ENCODE measurements around the gene OXTR. TPM values are rescaled to one million over a fixed set of nuclear protein-coding genes. Genes with fewer than 3 reads are reported as not detected.

Gene OXTR
- total and polyA plus RNA-seq, 2 of the 13 experiments (the other 11 are each of a cell fraction or from before 2014, with no cell fraction given) = 0.36 to 0.95 TPM

DNA sequence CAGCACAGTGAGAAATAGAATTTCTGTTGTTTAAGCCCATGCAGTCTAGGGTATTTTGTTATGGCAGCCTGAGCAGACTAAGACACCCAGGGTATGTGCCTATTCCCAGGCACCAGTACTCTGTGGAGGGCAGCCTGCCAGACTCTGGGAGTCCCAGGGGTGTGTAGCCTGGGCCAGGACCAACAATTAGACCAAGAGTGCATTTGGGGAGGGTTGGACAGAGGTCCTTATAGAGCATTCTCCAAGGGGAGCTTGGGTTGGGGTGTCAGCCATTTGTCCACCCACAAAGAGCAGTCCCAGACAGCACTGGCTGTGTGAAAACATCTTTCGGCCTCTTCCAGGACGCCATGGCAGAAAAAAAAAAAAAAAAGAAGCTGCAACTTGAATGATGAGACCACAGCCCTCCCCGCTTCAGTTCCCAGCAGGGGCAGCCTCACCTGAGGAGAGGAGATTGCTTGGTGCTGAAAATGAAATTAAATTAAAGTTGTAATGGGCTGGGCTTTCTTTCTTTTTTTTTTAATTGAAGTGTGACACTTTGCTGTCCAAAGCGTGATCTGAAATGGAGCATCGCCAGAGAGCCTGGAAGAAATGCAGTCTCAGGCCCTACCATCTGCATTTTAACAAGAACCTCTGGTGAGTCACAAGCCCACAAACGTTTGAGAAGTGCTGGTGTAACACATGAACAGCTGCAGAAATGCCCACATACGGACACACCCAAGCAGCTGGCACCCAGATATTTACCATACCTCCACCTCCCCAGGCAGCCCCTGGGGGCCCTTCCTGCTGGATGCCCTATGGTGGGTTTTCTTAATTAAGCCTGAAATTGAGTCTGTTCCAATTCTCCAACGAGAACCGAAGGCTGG lies 57.1 kb downstream of the OXTR start:
- Histone ChIP-seq H3K9ac (ENCODE audit: insufficient read depth, low read depth, low read length) (no peak overlapping the region), H3K4me3 (replicated peaks in 1 of 3; ENCODE audit: insufficient read depth in 1 of 3, low read depth in 2 of 3, low read length in 3 of 3) (no peak overlapping the region), H3K79me2 (ENCODE audit: insufficient read depth, low read length) (no peaks in the 10 kb centered on the region), H3K4me1 (ENCODE audit: insufficient read depth, low read length) (peaks cover 26% of the 10 kb centered on the region), H3K27me3 (ENCODE audit: control insufficient read depth in 1 of 2, insufficient read depth in 2 of 2, low read length in 2 of 2) (peaks cover 3 to 35% of the 10 kb centered on the region in 2 experiments; a peak in 4 of 5 replicates), H4K20me1 (ENCODE audit: insufficient read depth, low read length) (no peaks in the 10 kb centered on the region), H3K9me3 (ENCODE audit: low read length) (no peaks in the 10 kb centered on the region), H2AFZ (ENCODE audit: low read length) (no peak overlapping the region), H3K36me3 (replicated peaks in 1 of 2; ENCODE audit: control insufficient read depth in 1 of 2, insufficient read depth in 2 of 2, low read length in 2 of 2) (no peaks in the 10 kb centered on the region), H3K27ac (ENCODE audit: extremely low read length, insufficient read depth, low read length) (no peak overlapping the region), H3K4me2 (ENCODE audit: low read depth, low read length) (no peak overlapping the region)
- intact Hi-C loops (cut with micrococcal nuclease; ENCODE audit: unreplicated experiment) = no loop called here
- DNase-seq (ENCODE audit: low spot score) (no peak), ATAC-seq (no peak), FAIRE-seq (no peak)
- CTCF ChIA-PET (ENCODE audit: low intra/inter-chr PET ratio, low total read pairs) = no interaction called here
- BruUV-seq (replicated peaks) = no TSS peak
- POLR2A ChIA-PET = no interaction called here
- in situ Hi-C loops (cut with HindIII; ENCODE audit: extremely low pct_ligation_motif_present, low pct_unique_long_range_greater_than_20kb) = no loop called here
- TF ChIP-seq ZNF572 (CRISPR knock-in tag; IDR thresholded peaks at IDR 0.05) (no peak), TGIF2 (CRISPR knock-in tag; IDR thresholded peaks at IDR 0.05) (no peak), ZNF263 (CRISPR knock-in tag; IDR thresholded peaks at IDR 0.05) (no peak), TOE1 (CRISPR knock-in tag; IDR thresholded peaks at IDR 0.05) (no peak), ZNF557 (CRISPR knock-in tag; IDR thresholded peaks at IDR 0.05) (no peak), ZNF101 (CRISPR knock-in tag; IDR thresholded peaks at IDR 0.05; ENCODE audit: borderline replicate concordance, low read depth) (no peak), BORCS8-MEF2B (CRISPR knock-in tag; IDR thresholded peaks at IDR 0.05) (no peak), ZSCAN22 (CRISPR knock-in tag; IDR thresholded peaks at IDR 0.05) (no peak)
- 34% methylated on average over 7 of the region's 9 CpGs for whole genome bisulfite sequencing (ENCODE audit: low lambda C conversion rate)
